Measurements from ENCODE around the gene ZNF117.

The ZNF117 gene

DNA sequence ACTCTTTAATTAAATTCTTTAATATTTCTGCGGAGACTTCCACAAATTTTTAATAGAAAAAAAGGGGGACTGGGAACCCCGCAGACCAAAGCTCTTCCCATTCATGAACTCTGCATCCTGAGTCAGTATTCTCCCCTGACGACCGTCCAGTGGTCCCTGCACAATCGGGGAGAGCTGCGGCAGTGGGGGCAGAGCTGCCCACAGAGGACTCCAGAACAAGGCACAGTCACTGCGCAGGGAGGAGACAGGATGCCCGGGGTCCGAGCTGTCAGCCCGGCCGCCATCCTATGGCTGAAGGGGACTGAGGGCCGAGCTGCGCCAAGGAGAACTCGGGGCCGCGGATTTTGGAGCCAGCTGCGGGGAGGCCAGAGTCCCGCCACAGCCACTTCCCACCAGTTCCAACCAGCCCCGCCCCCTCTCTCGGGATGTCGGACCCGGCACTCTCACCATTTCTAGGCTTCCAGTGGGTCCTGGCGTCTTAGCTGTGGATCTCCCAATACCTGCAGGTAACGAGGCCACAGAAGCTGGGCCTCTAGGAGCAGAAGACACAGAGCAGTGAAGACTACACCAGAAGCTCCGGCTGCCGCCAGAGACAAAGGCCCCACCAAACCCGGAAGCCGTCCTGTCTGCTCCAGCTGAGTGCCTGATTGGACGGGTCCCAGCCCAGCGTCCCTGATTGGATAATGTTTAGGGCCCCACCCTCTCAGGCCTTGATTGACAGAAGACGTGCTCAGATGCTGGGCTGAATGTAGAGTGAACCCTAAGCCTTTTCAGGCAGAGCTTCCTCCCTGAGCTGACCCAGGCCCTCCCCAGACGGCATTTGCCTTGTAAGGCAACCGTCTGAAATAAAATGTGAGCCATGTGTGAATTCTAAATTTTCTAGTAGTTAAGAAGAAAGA is 15.5 kb upstream of the ZNF117 start, which contains the start of gene ERV3-1:
ERV3-1 (minus strand) TSS at position 594 of the 899 bp plus-strand sequence. CDS start 13,661 bp downstream, outside the sequence.
- no peak for TF ChIP-seq Cebpa-rat (IDR thresholded peaks at IDR 0.05)
- Histone ChIP-seq H3K27me3 (no peaks in the 10 kb centered on the region), H3K9me3 (peaks cover 41% of the 10 kb centered on the region), H3K4me3 (peak within 1 kb of the TSS; percentile 90), H3K4me1 (peaks cover 14% of the 10 kb centered on the region), H3K9ac (peak within 1 kb of the TSS; percentile 96), H4K20me1 (no peaks in the 10 kb centered on the region), H3K4me2 (peak within 1 kb of the TSS; percentile 88), H3K27ac (peak within 1 kb of the TSS; percentile 94), H3K36me3 (peaks cover 38% of the 10 kb centered on the region)

DNA sequence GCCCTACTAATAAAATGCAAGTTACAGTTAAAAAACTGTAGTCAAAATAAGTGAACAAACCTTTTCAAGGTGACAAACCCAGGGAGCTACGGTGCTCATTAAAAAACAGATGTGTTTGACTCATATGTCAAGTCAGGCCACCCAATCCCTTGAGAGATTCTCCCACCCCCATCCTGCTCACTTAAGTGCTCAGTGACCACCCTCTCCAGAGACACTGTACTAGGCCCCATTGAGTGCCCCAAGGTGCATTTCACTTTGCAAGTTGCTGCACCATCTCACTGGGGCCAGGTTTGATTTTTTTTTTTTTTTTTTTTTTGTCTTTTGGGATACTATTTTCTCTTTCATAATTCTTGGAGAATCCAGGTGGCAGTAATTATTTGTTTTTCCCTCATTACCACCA is 13.7 kb upstream of the ZNF117 start:
- Histone ChIP-seq H3K4me2 (peak overlapping the region; percentile 88), H3K4me1 (peaks cover 14% of the 10 kb centered on the region), H3K36me3 (peaks cover 56% of the 10 kb centered on the region), H3K27ac (no peak overlapping the region), H3K9ac (no peak overlapping the region), H3K27me3 (no peaks in the 10 kb centered on the region), H3K9me3 (peaks cover 58% of the 10 kb centered on the region), H4K20me1 (no peaks in the 10 kb centered on the region), H3K4me3 (peak overlapping the region; percentile 90)
- TF ChIP-seq Cebpa-rat (IDR thresholded peaks at IDR 0.05): no peak

DNA sequence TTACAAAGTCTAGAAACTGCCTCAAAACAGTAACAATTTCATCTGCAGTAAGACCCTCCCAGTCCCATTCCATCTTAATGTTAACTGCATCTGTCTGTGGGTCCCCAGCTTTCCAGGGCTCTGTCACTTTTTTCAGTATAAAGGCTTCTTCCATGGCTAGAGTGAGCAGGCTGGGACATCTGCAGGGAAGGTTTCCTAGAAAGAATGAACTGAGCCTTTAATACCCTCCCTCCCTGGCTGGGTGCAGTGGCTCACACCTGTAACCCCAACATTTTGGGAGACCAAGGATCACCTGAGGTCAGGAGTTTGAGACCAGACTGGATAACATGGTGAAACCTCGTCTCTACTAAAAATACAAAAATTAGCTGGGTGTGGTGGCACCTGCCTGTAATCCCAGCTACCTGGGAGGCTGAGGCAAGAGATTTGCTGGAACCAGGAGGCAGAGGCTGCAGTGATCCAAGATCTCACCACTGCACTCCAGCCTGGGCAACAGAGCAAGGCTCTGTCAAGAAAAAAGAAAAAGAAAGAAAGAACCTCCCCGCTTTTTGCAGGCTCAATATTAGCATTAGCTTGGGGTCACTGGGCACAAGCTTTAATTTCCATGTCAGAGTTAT is 12.2 kb upstream of the ZNF117 start:
- Histone ChIP-seq H3K27me3 (no peaks in the 10 kb centered on the region), H3K9me3 (peaks cover 73% of the 10 kb centered on the region), H3K27ac (no peak overlapping the region), H3K4me3 (peak overlapping the region; percentile 18; the same call in 1 of the 2 replicates), H3K4me2 (no peak overlapping the region), H4K20me1 (peaks cover 8% of the 10 kb centered on the region; the same call in 1 of the 2 replicates), H3K9ac (no peak overlapping the region), H3K36me3 (peaks cover 71% of the 10 kb centered on the region), H3K4me1 (peaks cover 14% of the 10 kb centered on the region)
- no peak for TF ChIP-seq Cebpa-rat (IDR thresholded peaks at IDR 0.05)

DNA sequence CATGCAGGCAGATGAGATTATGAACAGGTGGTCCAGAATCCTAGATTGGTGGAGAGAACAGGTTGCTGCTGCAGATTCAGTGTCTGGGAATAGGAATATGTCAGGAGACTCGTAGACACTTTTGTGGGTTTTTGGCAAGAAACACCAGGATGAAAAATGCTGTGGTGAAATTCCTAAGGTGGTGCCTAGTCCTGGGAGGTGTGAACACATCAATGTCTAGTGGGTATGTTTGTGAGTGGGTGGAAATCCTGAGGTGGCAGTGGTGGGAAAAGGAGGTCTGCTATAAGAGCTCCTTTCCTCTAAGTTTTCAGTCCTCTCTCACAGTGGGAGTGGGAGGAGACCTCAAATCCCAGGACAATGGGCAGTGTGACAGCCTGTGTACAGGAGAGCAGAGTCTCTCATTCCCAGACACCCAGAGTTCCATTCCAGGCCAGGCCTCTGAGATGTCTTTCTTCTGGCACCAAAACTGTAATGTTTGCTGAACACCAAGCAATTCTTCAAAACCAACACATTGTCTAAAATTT is 10.5 kb upstream of the ZNF117 start:
- Histone ChIP-seq H3K4me1 (peaks cover 14% of the 10 kb centered on the region), H3K27ac (no peak overlapping the region), H3K36me3 (peaks cover 88% of the 10 kb centered on the region), H3K4me2 (no peak overlapping the region), H3K9me3 (peaks cover 91% of the 10 kb centered on the region), H4K20me1 (peaks cover 17% of the 10 kb centered on the region; the same call in 1 of the 2 replicates), H3K4me3 (0 out of 2 replicates have a peak overlapping the region, but pooled peaks have one; percentile 8), H3K27me3 (no peaks in the 10 kb centered on the region), H3K9ac (no peak overlapping the region)
- no peak for TF ChIP-seq Cebpa-rat (IDR thresholded peaks at IDR 0.05)

DNA sequence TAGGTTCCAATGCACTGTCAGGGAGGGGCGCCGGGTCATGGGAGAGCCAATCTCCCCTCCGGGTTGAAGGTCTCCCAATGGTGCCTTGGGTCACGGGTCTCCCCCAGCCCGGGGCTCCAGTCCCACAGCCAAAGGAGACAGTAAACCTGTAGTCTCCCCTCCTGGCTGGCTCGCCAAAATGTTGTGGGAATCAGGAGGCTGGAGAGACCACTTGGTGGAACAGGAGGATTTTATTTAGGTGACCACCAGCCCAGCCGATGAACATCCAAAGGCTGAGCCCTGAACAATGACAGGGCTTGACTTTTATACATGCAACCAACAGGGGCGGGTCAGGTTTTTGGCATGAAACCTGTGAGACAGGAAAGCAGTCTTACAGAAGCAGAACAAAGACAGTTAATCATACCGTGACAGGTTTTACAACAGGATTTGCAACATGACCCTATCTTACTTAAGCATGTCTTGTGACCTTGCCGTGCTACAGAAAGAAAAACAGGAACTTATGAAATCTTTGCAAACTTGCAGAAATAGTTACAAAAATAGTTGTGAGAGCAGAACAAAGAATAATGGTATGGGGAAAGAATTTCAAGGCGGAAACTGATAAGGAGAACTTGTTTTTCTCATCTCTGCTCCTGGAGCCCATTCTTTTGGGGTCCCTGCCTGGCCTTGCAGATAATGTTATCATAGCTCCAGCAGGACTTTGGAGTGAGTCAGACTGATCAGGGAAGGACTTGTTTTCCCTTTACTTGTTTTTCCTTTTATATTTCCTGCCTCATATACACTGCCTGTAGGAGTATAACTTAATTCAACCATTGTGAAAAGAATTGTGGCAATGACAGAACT is 8.5 kb upstream of the ZNF117 start:
- Histone ChIP-seq H4K20me1 (peaks cover 17% of the 10 kb centered on the region; the same call in 1 of the 2 replicates), H3K36me3 (peaks cover 100% of the 10 kb centered on the region), H3K27ac (no peak overlapping the region), H3K4me1 (peaks cover under 1% of the 10 kb centered on the region; the same call in 1 of the 2 replicates), H3K27me3 (no peaks in the 10 kb centered on the region), H3K4me2 (no peak overlapping the region; the same call in 1 of the 2 replicates), H3K9me3 (peaks cover 100% of the 10 kb centered on the region), H3K9ac (no peak overlapping the region), H3K4me3 (peak overlapping the region; percentile 31; the same call in 1 of the 2 replicates)
- TF ChIP-seq Cebpa-rat (IDR thresholded peaks at IDR 0.05): no peak

DNA sequence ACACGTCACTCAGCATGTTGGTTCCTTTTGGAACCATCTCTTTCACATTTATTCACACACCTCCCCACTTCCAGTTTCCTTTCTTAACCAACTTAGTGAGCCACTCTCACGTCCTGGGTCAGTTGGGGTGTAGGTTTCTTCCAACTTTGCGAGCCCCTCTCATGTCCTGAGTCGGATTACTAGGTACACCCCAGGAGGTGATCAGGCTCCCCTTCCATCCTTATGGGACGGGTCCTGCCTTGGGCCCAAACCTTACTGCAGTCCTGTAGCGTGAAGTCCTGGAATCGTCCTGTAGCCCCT is 8.0 kb upstream of the ZNF117 start:
- no peaks in the 10 kb centered on the region; the same call in 1 of the 2 replicates for H3K4me1 ChIP-seq
- peaks cover 100% of the 10 kb centered on the region for H3K9me3 ChIP-seq
- no peak overlapping the region for H3K9ac ChIP-seq
- H3K27ac ChIP-seq: no peak overlapping the region
- TF ChIP-seq Cebpa-rat (IDR thresholded peaks at IDR 0.05): no peak
- peaks cover 17% of the 10 kb centered on the region; the same call in 1 of the 2 replicates for H4K20me1 ChIP-seq
- H3K4me2 ChIP-seq: no peak overlapping the region
- H3K27me3 ChIP-seq: no peaks in the 10 kb centered on the region
- peak overlapping the region; percentile 16; the same call in 1 of the 2 replicates for H3K4me3 ChIP-seq
- H3K36me3 ChIP-seq: peaks cover 100% of the 10 kb centered on the region

DNA sequence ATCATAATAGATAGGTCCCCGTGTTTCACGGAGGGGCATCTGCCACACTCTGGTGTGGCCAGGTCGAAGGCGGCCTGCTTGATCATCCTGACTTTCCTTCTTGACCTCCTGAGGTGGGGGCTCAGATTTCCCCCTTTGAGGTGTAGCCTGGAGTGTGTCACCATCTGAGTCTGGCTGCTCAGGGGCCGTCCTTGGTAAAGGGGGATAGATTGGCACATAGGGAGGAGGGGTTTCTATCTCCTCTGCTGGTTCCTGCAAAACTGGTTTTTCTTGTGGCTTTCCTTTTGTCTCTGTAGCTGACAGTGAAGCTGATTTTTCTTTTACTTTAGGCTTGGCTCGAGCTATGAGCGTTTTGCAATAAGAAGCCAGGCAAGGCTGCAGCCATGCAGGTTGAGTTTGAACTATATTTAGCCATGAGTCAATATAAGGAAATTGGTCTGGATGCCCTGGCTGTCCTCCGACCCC is 7.1 kb upstream of the ZNF117 start:
- no peaks in the 10 kb centered on the region; the same call in 1 of the 2 replicates for H3K4me1 ChIP-seq
- no peak for TF ChIP-seq Cebpa-rat (IDR thresholded peaks at IDR 0.05)
- peaks cover 100% of the 10 kb centered on the region for H3K9me3 ChIP-seq
- no peak overlapping the region for H3K9ac ChIP-seq
- peaks cover 17% of the 10 kb centered on the region; the same call in 1 of the 2 replicates for H4K20me1 ChIP-seq
- H3K36me3 ChIP-seq: peaks cover 100% of the 10 kb centered on the region
- H3K27me3 ChIP-seq: no peaks in the 10 kb centered on the region
- H3K27ac ChIP-seq: no peak overlapping the region
- H3K4me2 ChIP-seq: no peak overlapping the region
- H3K4me3 ChIP-seq: no peak overlapping the region; the same call in 1 of the 2 replicates

DNA sequence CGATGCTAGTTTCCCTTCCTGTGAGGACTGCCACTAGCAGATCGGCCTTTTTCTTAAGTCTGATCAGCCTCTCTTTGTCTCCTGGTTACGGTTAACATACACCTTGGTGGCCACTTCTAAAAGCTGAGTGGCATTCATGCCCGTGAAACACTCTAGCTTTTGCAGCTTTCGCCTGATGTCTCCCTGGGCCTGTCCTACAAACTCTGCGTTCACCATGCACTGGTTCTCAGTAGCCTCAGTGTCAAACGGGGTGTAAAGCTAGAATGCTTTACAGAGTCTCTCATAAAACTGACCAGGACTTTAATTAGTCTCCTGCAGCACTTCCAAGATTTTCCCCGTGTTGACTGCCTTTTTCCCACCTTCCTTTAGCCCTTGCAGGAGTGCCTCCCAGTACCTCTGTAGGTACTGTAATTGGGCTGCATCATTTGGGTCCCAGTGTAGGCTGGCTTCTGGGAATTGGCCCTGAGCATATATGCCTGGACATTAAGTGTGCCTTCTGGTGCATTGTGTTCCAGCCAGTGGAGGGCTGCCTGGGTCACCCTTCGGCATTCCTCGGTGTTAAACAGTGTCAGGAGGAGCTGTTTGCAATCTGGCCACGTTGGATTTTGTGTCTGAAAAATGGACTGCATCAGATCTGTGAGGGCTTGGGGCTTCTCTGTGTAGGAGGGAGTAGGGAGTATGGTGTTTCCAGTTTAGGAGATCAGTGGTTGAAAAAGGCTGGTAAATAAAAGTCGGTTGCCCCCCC is 6.5 kb upstream of the ZNF117 start:
- no peak for TF ChIP-seq Cebpa-rat (IDR thresholded peaks at IDR 0.05)
- H3K9ac ChIP-seq: no peak overlapping the region
- no peak overlapping the region for H3K4me3 ChIP-seq
- no peak overlapping the region for H3K4me2 ChIP-seq
- H3K4me1 ChIP-seq: no peaks in the 10 kb centered on the region; the same call in 1 of the 2 replicates
- peaks cover 100% of the 10 kb centered on the region for H3K36me3 ChIP-seq
- peaks cover 17% of the 10 kb centered on the region; the same call in 1 of the 2 replicates for H4K20me1 ChIP-seq
- H3K27ac ChIP-seq: no peak overlapping the region
- H3K27me3 ChIP-seq: no peaks in the 10 kb centered on the region
- H3K9me3 ChIP-seq: peaks cover 100% of the 10 kb centered on the region
